ENCODE measurements around the gene TMEM106C.

GRCh38 chr12:48005750-48006021, 42.3 kb downstream of the TMEM106C start:
- no peak for TF ChIP-seq GLIS3 (CRISPR knock-in tag; IDR thresholded peaks at IDR 0.05)
- no peak for TF ChIP-seq CSDC2 (CRISPR knock-in tag; IDR thresholded peaks at IDR 0.05)
- no peak for TF ChIP-seq OSR1 (CRISPR knock-in tag; IDR thresholded peaks at IDR 0.05)
- no peak for TF ChIP-seq ESRRG (CRISPR knock-in tag; IDR thresholded peaks at IDR 0.05)
- no peak for TF ChIP-seq TCF4 (CRISPR knock-in tag; IDR thresholded peaks at IDR 0.05; ENCODE audit: borderline replicate concordance)
- no peak for TF ChIP-seq ZNF565 (CRISPR knock-in tag; conservative IDR thresholded peaks at IDR 0.05; ENCODE audit: low read depth)
- no peak for TF ChIP-seq TOX (CRISPR knock-in tag; IDR thresholded peaks at IDR 0.05; ENCODE audit: borderline replicate concordance)
- no peak for TF ChIP-seq CREB5 (CRISPR knock-in tag; IDR thresholded peaks at IDR 0.05; ENCODE audit: low read depth)
- no peak for TF ChIP-seq RARB (CRISPR knock-in tag; IDR thresholded peaks at IDR 0.05)
- no peak for TF ChIP-seq PATZ1 (CRISPR knock-in tag; IDR thresholded peaks at IDR 0.05; ENCODE audit: borderline replicate concordance)
- TF ChIP-seq CSRNP3 (CRISPR knock-in tag; IDR thresholded peaks at IDR 0.05) = no peak
